IMR-90 (cell line): ENCODE data around the gene EML3.

Source experiments
- CTCF ChIP-seq: conservative IDR thresholded peaks from 2 replicates; pipeline ENCODE4 v1.5.1; 2012; ENCODE audit warnings: mild to moderate bottlenecking, low read depth, low read length, improper control_type of control experiment
- MAFK ChIP-seq: IDR thresholded peaks from 2 replicates; pipeline ENCODE4 v1.6.1; 2012; ENCODE audit warnings: low read depth, low read length, improper control_type of control experiment
- RAD21 ChIP-seq: IDR thresholded peaks from 2 replicates; pipeline ENCODE4 v1.6.1; 2012; ENCODE audit warnings: low read length, improper control_type of control experiment

DNA sequence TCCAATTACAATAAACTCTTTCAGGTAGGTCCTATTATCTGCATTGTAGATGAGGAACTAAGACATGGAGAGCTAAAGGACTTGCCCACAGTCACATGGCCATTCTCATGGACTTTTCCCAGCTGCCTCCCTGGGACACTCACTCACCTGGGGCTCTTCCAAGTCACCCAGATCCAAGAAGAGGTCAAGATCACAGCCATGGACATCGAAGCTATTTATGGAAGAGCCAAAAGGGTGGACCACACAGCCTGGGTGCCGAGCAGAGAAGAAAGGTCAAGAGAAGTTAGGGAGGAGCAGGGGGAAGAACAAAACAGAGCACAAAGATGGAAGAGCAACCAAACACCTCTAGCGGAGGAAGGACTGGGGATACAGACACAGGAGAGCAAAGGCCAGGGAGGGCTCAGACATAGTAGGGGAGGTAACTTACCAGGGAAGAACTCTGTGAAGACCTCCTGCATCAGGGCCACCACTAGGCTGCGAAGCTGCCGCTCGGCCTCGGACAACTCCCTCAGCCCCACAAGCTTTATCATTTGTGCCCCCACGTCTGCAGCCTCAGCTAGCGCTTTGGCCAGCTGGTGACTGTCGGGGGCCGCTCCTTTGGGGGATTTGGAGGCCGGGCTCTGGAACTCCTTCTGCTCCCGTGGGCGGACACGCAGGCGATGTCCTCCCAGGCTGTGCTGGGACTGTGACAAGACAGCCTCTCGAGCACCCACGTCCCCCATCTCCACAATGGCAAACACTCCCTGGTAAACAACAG lies 31.4 kb downstream of the EML3 start:
- TF ChIP-seq RAD21, result no peak
- no peak for TF ChIP-seq CTCF
- TF ChIP-seq MAFK, result no peak
